Fibroblast of skin of left quadriceps (primary cell): ENCODE data around the gene ANXA6.
A peak's percentile ranks its signal among the peaks of the same experiment; 100 is the strongest.
"Not testable (repeated sequence)": the region's sequence is repeated elsewhere in the genome, so short reads cannot be mapped to it uniquely, and the experiment has no call there.

Source experiments
- DNase-seq, 2 experiments: peaks; one replicate each; pipeline ENCODE4 v3.0.0-alpha.2; 2013; ENCODE audit warnings: low read depth in 2 of 2

The ANXA6 gene

GRCh38 chr5:151157426-151158286 is at the start of gene ANXA6:
ANXA6 (minus strand) TSS chr5:151157779; CDS start chr5:151147901, 9,878 bp downstream.
- DNase-seq, result peak; percentile 49 to 57

- DNase-seq, result no peak
Observed at GRCh38 chr5:151205411-151205810, 47.8 kb upstream of the ANXA6 start.

GRCh38 chr5:151204051-151204450 is 46.5 kb upstream of the ANXA6 start:
- no peak for DNase-seq

- peak; percentile 26 to 30 for DNase-seq
Observed at GRCh38 chr5:151202381-151203139, 45.0 kb upstream of the ANXA6 start.

GRCh38 chr5:151200913-151201595 is 43.5 kb upstream of the ANXA6 start:
- DNase-seq, result no peak

GRCh38 chr5:151199581-151200185 is 42.1 kb upstream of the ANXA6 start:
- DNase-seq, result no peak

- DNase-seq, result no peak
Observed at GRCh38 chr5:151198861-151199260, 41.3 kb upstream of the ANXA6 start.

- not testable (repeated sequence) for DNase-seq
Observed at GRCh38 chr5:151197291-151197600, 39.7 kb upstream of the ANXA6 start.

GRCh38 chr5:151196556-151197290 is 39.1 kb upstream of the ANXA6 start:
- DNase-seq, result no peak

GRCh38 chr5:151195622-151196021 is 38.0 kb upstream of the ANXA6 start:
- peak in 1 of 2 experiments; percentile 37 for DNase-seq

GRCh38 chr5:151192626-151193025 is 35.0 kb upstream of the ANXA6 start:
- no peak for DNase-seq

GRCh38 chr5:151191661-151192060 is 34.1 kb upstream of the ANXA6 start:
- no peak for DNase-seq

GRCh38 chr5:151189151-151189550 is 31.6 kb upstream of the ANXA6 start:
- no peak for DNase-seq

GRCh38 chr5:151186538-151186937 is 29.0 kb upstream of the ANXA6 start:
- DNase-seq, result no peak

- DNase-seq, result no peak
Observed at GRCh38 chr5:151186052-151186451, 28.5 kb upstream of the ANXA6 start.

- no peak for DNase-seq
Observed at GRCh38 chr5:151184316-151185042, 26.9 kb upstream of the ANXA6 start.

GRCh38 chr5:151183456-151184245 is 26.1 kb upstream of the ANXA6 start:
- DNase-seq, result no peak

GRCh38 chr5:151182976-151183375 is 25.4 kb upstream of the ANXA6 start:
- no peak for DNase-seq

- DNase-seq, result no peak
Observed at GRCh38 chr5:151182524-151182900, 24.9 kb upstream of the ANXA6 start.
